Measurements from ENCODE around the gene ERAL1.
A peak's percentile ranks its signal among the peaks of the same experiment; 100 is the strongest.
"Not testable (repeated sequence)": the region's sequence is repeated elsewhere in the genome, so short reads cannot be mapped to it uniquely, and the experiment has no call there.

The ERAL1 gene

DNA sequence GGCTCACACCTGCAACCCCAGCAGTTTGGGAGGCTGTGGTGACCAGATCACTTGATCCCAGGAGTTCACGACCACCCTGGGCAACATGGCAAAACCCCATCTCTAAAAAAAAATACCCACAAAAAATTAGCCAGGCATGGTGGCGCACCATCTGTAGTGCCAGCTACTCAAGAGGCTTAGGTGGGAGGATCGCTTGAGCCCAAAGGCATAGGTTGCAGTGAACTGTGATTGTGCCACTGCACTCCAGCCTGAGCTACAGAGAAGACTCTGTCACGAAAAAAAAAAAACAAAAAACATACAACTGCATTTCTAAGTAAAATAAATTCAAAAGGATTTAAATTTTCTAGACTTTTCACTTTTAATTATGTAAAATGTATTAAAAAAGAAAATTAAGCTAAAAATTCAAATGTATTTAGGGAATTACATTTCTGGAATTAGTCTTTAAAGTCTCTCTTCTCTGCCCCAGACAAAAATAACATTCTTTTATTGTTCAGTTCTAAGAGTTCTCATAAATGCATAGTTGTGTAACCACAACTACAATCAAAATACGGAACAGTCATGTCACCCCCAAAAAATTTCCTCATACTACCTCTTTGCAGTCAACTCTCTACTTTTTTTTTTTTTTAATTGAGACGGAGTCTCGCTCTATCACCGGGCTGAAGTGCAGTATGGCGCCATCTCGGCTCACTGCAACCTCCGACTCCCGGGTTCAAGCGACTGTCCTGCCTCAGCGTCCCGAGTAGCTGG, 26.3 kb upstream of the ERAL1 start:
- DNase-seq (ENCODE audit: low read depth) = no peak
- no peak overlapping the region for H3K4me3 ChIP-seq (ENCODE audit: low read depth, low read length)
- no peak for TF ChIP-seq POLR2A (IDR thresholded peaks at IDR 0.05; ENCODE audit: extremely low read depth, insufficient read length)
- TF ChIP-seq MYC (IDR thresholded peaks at IDR 0.05; ENCODE audit: low read depth, low read length) = no peak
- TF ChIP-seq, protein P1, sequence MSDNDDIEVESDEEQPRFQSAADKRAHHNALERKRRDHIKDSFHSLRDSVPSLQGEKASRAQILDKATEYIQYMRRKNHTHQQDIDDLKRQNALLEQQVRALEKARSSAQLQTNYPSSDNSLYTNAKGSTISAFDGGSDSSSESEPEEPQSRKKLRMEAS (IDR thresholded peaks at IDR 0.05; ENCODE audit: low read depth, low read length) = no peak
- TF ChIP-seq, protein P2, sequence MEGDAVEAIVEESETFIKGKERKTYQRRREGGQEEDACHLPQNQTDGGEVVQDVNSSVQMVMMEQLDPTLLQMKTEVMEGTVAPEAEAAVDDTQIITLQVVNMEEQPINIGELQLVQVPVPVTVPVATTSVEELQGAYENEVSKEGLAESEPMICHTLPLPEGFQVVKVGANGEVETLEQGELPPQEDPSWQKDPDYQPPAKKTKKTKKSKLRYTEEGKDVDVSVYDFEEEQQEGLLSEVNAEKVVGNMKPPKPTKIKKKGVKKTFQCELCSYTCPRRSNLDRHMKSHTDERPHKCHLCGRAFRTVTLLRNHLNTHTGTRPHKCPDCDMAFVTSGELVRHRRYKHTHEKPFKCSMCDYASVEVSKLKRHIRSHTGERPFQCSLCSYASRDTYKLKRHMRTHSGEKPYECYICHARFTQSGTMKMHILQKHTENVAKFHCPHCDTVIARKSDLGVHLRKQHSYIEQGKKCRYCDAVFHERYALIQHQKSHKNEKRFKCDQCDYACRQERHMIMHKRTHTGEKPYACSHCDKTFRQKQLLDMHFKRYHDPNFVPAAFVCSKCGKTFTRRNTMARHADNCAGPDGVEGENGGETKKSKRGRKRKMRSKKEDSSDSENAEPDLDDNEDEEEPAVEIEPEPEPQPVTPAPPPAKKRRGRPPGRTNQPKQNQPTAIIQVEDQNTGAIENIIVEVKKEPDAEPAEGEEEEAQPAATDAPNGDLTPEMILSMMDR (IDR thresholded peaks at IDR 0.05; ENCODE audit: low read depth, low read length) = no peak

DNA sequence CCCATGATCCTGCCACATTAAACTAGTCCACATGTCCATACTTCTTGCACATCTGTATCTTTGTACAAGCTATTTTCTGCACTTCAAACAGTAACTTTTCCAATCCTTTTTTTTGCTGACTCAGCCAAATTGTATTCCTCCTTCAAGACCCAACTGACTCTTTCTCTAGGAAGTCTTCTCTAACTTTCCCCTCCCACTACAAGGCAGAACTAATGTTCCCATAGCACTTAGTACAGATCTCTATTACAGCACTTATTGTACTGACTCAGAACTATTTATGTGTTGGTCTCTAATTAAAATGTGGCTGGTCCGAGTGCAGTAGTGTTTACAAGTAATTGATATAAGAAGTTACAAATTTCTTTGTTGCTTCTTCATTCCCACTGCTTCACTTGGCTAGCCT, 20.4 kb upstream of the ERAL1 start:
- H3K4me3 ChIP-seq (ENCODE audit: low read depth, low read length) = no peak overlapping the region
- DNase-seq (ENCODE audit: low read depth) = no peak
- no peak for TF ChIP-seq MYC (IDR thresholded peaks at IDR 0.05; ENCODE audit: low read depth, low read length)
- TF ChIP-seq POLR2A (IDR thresholded peaks at IDR 0.05; ENCODE audit: extremely low read depth, insufficient read length) = no peak
- TF ChIP-seq, protein P1 (IDR thresholded peaks at IDR 0.05; ENCODE audit: low read depth, low read length) = no peak
- TF ChIP-seq, protein P2 (IDR thresholded peaks at IDR 0.05; ENCODE audit: low read depth, low read length) = no peak

DNA sequence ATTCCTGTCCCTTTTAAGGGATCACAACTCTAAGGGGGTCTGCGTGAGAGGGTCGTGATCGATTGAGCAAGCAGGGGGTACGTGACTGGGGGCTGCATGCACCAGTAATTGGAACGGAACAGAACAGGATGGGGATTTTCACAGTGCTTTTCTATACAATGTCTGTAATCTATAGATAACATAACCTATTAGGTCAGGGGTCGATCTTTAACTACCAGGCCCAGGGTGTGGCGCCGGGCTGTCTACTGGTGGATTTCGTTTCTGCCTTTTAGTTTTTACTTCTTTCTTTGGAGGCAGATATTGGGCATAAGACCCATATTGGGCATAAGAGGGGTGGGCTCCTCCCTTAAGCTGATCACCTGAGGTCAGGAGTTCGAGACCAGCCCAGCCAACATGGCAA, 18.3 kb upstream of the ERAL1 start:
- H3K4me3 ChIP-seq (ENCODE audit: low read depth, low read length); DNase-seq (ENCODE audit: low read depth): not testable (repeated sequence)

DNA sequence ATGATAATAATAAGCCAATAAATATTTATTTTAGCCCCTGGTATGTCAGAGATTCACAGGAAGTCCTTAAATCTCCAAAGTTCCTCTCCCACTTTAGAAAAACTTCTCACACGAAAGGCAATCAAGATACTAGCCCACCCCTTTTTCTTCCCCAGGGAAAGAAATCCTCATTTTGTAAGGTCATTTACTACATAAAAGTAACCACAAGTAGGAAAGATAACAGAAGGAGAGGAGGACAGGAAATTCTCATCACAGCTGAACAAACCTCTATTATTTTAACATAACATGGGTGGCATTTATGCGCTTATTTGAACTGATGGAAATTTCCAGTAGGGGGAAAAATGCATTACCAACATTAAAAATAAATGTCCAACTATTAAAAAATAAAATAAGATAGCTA, 15.6 kb upstream of the ERAL1 start:
- no peak for DNase-seq (ENCODE audit: low read depth)
- TF ChIP-seq MYC (IDR thresholded peaks at IDR 0.05; ENCODE audit: low read depth, low read length) (no peak), POLR2A (IDR thresholded peaks at IDR 0.05; ENCODE audit: extremely low read depth, insufficient read length) (no peak)
- TF ChIP-seq, protein P1 (IDR thresholded peaks at IDR 0.05; ENCODE audit: low read depth, low read length) = no peak
- TF ChIP-seq, protein P2 (IDR thresholded peaks at IDR 0.05; ENCODE audit: low read depth, low read length) = no peak

DNA sequence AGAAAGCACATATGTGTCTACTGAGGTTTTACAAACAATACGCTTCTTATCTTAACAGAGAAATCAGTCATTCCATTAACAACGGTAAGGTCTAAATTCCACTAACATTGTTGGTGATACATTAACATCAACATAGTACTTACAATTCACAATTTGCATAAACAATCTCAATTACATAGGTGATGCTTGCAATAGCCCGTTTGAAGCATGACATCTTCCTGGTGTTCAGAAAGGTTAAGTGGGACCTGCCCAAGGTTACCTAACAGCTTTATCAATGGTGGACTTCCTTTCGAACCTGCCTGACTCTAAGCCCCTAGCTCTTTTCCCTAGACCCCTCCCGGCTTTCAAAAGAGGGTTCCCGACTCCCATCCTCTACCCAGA, 12.9 kb upstream of the ERAL1 start:
- peak overlapping the region; percentile 73 for H3K4me3 ChIP-seq (ENCODE audit: low read depth, low read length)
- no peak for TF ChIP-seq MYC (IDR thresholded peaks at IDR 0.05; ENCODE audit: low read depth, low read length)
- TF ChIP-seq POLR2A (IDR thresholded peaks at IDR 0.05; ENCODE audit: extremely low read depth, insufficient read length) = no peak
- TF ChIP-seq, protein P2 (IDR thresholded peaks at IDR 0.05; ENCODE audit: low read depth, low read length) = no peak
- TF ChIP-seq, protein P1 (IDR thresholded peaks at IDR 0.05; ENCODE audit: low read depth, low read length) = no peak
- no peak for DNase-seq (ENCODE audit: low read depth)

More for the DNA sequence above, 15.6 kb upstream of the ERAL1 start:
- no peak overlapping the region for H3K4me3 ChIP-seq (ENCODE audit: low read depth, low read length)

DNA sequence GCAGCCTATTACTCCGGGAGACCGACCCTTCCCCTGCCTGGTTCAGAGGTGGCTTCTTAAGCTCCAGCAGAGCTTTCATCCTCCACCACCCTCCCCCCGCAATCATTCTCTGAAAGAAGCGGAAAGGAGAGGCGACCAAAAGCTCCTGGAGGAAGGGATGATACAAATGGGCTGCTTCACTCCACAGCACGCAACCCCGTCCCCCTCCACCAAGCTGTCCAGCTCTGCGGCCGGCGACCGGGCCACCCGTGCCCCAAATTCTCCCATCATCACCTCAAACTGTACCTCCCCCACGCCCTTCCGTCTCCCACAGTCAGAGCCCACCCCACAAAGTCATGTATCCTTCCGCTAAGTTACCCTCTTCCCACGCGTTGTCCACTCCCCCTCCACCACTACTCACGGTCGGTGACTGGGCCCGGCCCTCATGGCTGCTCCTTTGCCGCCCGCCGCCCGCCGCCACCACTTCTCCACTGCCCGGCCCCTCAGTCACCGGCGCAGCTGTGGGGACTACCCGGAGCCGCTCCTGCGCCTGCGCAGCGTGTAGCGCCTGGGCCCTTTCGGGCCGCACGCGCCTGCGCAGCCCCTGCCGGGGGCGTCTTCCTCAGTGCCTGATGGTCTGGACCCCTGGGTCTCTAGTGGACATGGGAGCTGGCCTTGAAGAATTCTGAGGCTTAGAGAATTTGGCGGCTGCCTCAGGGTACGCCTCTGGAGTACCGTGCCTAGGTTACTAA, 12.4 kb upstream of the ERAL1 start, which contains the start of gene FAM222B:
FAM222B (minus strand) TSS at position 509 of the 731 bp plus-strand sequence. CDS start 76,123 bp downstream, outside the sequence.
- TF ChIP-seq, protein P1 (IDR thresholded peaks at IDR 0.05; ENCODE audit: low read depth, low read length) = peak; percentile 54; the same call in 1 of the 2 replicates
- TF ChIP-seq MYC (IDR thresholded peaks at IDR 0.05; ENCODE audit: low read depth, low read length) (peak; percentile 70), POLR2A (IDR thresholded peaks at IDR 0.05; ENCODE audit: extremely low read depth, insufficient read length) (peak; percentile 61)
- TF ChIP-seq, protein P2 (IDR thresholded peaks at IDR 0.05; ENCODE audit: low read depth, low read length) = no peak
- peak; percentile 92 for DNase-seq (ENCODE audit: low read depth)
- H3K4me3 ChIP-seq (ENCODE audit: low read depth, low read length) = peak within 1 kb of the TSS; percentile 73

Data from NB4 (cell line).